Glutamatergic neuron (in vitro differentiated cells): Measurements from ENCODE around the gene PGA4. TPM values are rescaled to one million over a fixed set of nuclear protein-coding genes. Genes with fewer than 3 reads are reported as not detected.
"Not testable (repeated sequence)": the region's sequence is repeated elsewhere in the genome, so short reads cannot be mapped to it uniquely, and the experiment has no call there.

Source experiments
- DNase-seq: peaks from one replicate; pipeline ENCODE4 v3.0.0; 2022
- H3K27ac Mint-ChIP-seq: one replicate; pipeline ENCODE4 v1.8.0; 2020; ENCODE audit warnings: mild to moderate bottlenecking, mixed read lengths, inconsistent platforms; ENCODE audit not compliant: unreplicated experiment
- H3K27me3 Mint-ChIP-seq: one replicate; pipeline ENCODE4 v1.8.0; 2020; ENCODE audit warnings: mild to moderate bottlenecking, moderate library complexity, mixed read lengths, inconsistent platforms; ENCODE audit not compliant: unreplicated experiment
- H3K36me3 Mint-ChIP-seq: one replicate; pipeline ENCODE4 v1.8.0; 2020; ENCODE audit warnings: mild to moderate bottlenecking, mixed read lengths, inconsistent platforms; ENCODE audit not compliant: unreplicated experiment
- H3K4me1 Mint-ChIP-seq: one replicate; pipeline ENCODE4 v1.8.0; 2020; ENCODE audit warnings: mild to moderate bottlenecking, low read depth, mixed read lengths, inconsistent platforms; ENCODE audit not compliant: unreplicated experiment
- H3K4me3 Mint-ChIP-seq: one replicate; pipeline ENCODE4 v1.8.0; 2020; ENCODE audit warnings: mild to moderate bottlenecking, mixed read lengths, inconsistent platforms; ENCODE audit not compliant: unreplicated experiment
- H3K9me3 Mint-ChIP-seq: one replicate; pipeline ENCODE4 v1.8.0; 2020; ENCODE audit warnings: mild to moderate bottlenecking, moderate library complexity, mixed read lengths, inconsistent platforms; ENCODE audit not compliant: unreplicated experiment
- total RNA-seq: library from RNA; stranded (reverse); fragmentation: NEBNext Ultra II Directional; extraction: Animal tissue kit (Norgen Biotek cat#: 25700); gene quantifications from one replicate; pipeline ENCODE4 v1.2.1, GENCODE V29; 2021; ENCODE audit not compliant: unreplicated experiment

The PGA4 gene
- total RNA-seq, 1 donor from 2014 or later, result not detected

- not testable (repeated sequence) for H3K27ac Mint-ChIP-seq, H3K4me1 Mint-ChIP-seq, H3K36me3 Mint-ChIP-seq, H3K27me3 Mint-ChIP-seq, DNase-seq, H3K9me3 Mint-ChIP-seq, H3K4me3 Mint-ChIP-seq
These were observed 11.5 kb upstream of the PGA4 start for GRCh38 chr11:61210629-61211028.

GRCh38 chr11:61211327-61211952 lies 10.7 kb upstream of the PGA4 start:
- H3K36me3 Mint-ChIP-seq, result not testable (repeated sequence)

GRCh38 chr11:61212202-61212601 lies 9.9 kb upstream of the PGA4 start:
- not testable (repeated sequence) for H3K36me3 Mint-ChIP-seq, H3K9me3 Mint-ChIP-seq, H3K27ac Mint-ChIP-seq, DNase-seq, H3K4me3 Mint-ChIP-seq, H3K27me3 Mint-ChIP-seq, H3K4me1 Mint-ChIP-seq

More at GRCh38 chr11:61211327-61211952, 10.7 kb upstream of the PGA4 start:
- not testable (repeated sequence) for DNase-seq, H3K4me3 Mint-ChIP-seq, H3K4me1 Mint-ChIP-seq, H3K27me3 Mint-ChIP-seq, H3K27ac Mint-ChIP-seq, H3K9me3 Mint-ChIP-seq

- H3K27ac Mint-ChIP-seq, H3K27me3 Mint-ChIP-seq, H3K4me1 Mint-ChIP-seq, H3K36me3 Mint-ChIP-seq, H3K9me3 Mint-ChIP-seq, DNase-seq, H3K4me3 Mint-ChIP-seq: not testable (repeated sequence)
These were observed 8.3 kb upstream of the PGA4 start for GRCh38 chr11:61213711-61214324.

- not testable (repeated sequence) for H3K36me3 Mint-ChIP-seq, H3K27ac Mint-ChIP-seq, H3K4me1 Mint-ChIP-seq, H3K9me3 Mint-ChIP-seq, H3K4me3 Mint-ChIP-seq, DNase-seq, H3K27me3 Mint-ChIP-seq
These were observed 3.8 kb upstream of the PGA4 start for GRCh38 chr11:61218306-61218705.

- H3K4me1 Mint-ChIP-seq, H3K9me3 Mint-ChIP-seq, H3K36me3 Mint-ChIP-seq, H3K27ac Mint-ChIP-seq, DNase-seq, H3K27me3 Mint-ChIP-seq: not testable (repeated sequence)
- H3K4me3 Mint-ChIP-seq, result peak overlapping the region; percentile 50
These were observed 3.1 kb upstream of the PGA4 start for GRCh38 chr11:61219016-61219415.

- not testable (repeated sequence) for H3K4me3 Mint-ChIP-seq, H3K36me3 Mint-ChIP-seq, H3K4me1 Mint-ChIP-seq, H3K9me3 Mint-ChIP-seq, DNase-seq, H3K27ac Mint-ChIP-seq, H3K27me3 Mint-ChIP-seq
These were observed 545 bp downstream of the PGA4 start for GRCh38 chr11:61222692-61223091.

GRCh38 chr11:61226457-61227137 lies 4.5 kb downstream of the PGA4 start:
- not testable (repeated sequence) for H3K9me3 Mint-ChIP-seq, H3K36me3 Mint-ChIP-seq, H3K27ac Mint-ChIP-seq

GRCh38 chr11:61229458-61229857 lies 7.3 kb downstream of the PGA4 start:
- H3K4me1 Mint-ChIP-seq, H3K4me3 Mint-ChIP-seq, DNase-seq, H3K27me3 Mint-ChIP-seq, H3K27ac Mint-ChIP-seq, H3K36me3 Mint-ChIP-seq, H3K9me3 Mint-ChIP-seq: not testable (repeated sequence)

More at GRCh38 chr11:61226457-61227137, 4.5 kb downstream of the PGA4 start:
- not testable (repeated sequence) for H3K4me3 Mint-ChIP-seq, H3K4me1 Mint-ChIP-seq, H3K27me3 Mint-ChIP-seq, DNase-seq

- not testable (repeated sequence) for H3K4me1 Mint-ChIP-seq, H3K4me3 Mint-ChIP-seq, H3K27me3 Mint-ChIP-seq, H3K36me3 Mint-ChIP-seq, DNase-seq, H3K27ac Mint-ChIP-seq, H3K9me3 Mint-ChIP-seq
These were observed 8.9 kb downstream of the PGA4 start for GRCh38 chr11:61231033-61231432.

GRCh38 chr11:61231585-61231984 lies 9.4 kb downstream of the PGA4 start:
- not testable (repeated sequence) for H3K36me3 Mint-ChIP-seq, H3K27me3 Mint-ChIP-seq, H3K4me3 Mint-ChIP-seq, H3K27ac Mint-ChIP-seq, H3K9me3 Mint-ChIP-seq, H3K4me1 Mint-ChIP-seq, DNase-seq

GRCh38 chr11:61232548-61233145 lies 10.5 kb downstream of the PGA4 start:
- not testable (repeated sequence) for H3K27ac Mint-ChIP-seq

More at GRCh38 chr11:61232548-61233145, 10.5 kb downstream of the PGA4 start:
- H3K9me3 Mint-ChIP-seq, H3K27me3 Mint-ChIP-seq, DNase-seq, H3K4me1 Mint-ChIP-seq, H3K36me3 Mint-ChIP-seq, H3K4me3 Mint-ChIP-seq: not testable (repeated sequence)
